Thoracic aorta (tissue), 2 donors: Measurements from ENCODE around the gene CORT. TPM values are rescaled to one million over a fixed set of nuclear protein-coding genes. Genes with fewer than 3 reads are reported as not detected.
A peak's percentile ranks its signal among the peaks of the same experiment; 100 is the strongest.
"Not testable (repeated sequence)": the region's sequence is repeated elsewhere in the genome, so short reads cannot be mapped to it uniquely, and the experiment has no call there.

Experiments used
- ATAC-seq: fragments of 150-250 bp; one replicate; pipeline ENCODE4 v1.8.0; 2017; ENCODE audit warnings: low read depth; ENCODE audit not compliant: insufficient number of reproducible peaks, low FRiP score
- DNase-seq: peaks from one replicate; pipeline ENCODE4 v3.0.0-alpha.2; 2020; ENCODE audit warnings: low spot score
- H3K27ac ChIP-seq, 2 donors: fragments of 200-600 bp; sonication (generic); 1 replicate in 1 of 2; 2 replicates in 1 of 2; pipeline ENCODE4 v1.5.1; 2016; ENCODE audit warnings: mild to moderate bottlenecking in 2 of 2, moderate library complexity in 2 of 2
- H3K27me3 ChIP-seq: fragments of 200-600 bp; sonication (generic); replicated peaks from 2 replicates; pipeline ENCODE4 v1.6.0; 2016; ENCODE audit warnings: mild to moderate bottlenecking; ENCODE audit not compliant: insufficient read depth
- H3K36me3 ChIP-seq: fragments of 200-600 bp; sonication (generic); one replicate; pipeline ENCODE4 v1.5.1; 2016
- H3K4me1 ChIP-seq, 2 donors: fragments of 200-600 bp; sonication (generic); 1 replicate in 1 of 2; 2 replicates in 1 of 2; pipeline versions ENCODE4 v1.5.1 to v1.6.0; 2016; ENCODE audit warnings: low read depth in 2 of 2, mild to moderate bottlenecking in 1 of 2; ENCODE audit not compliant: control insufficient read depth in 1 of 2
- H3K4me3 ChIP-seq: fragments of 200-600 bp; sonication (generic); 2 replicates; pipeline ENCODE4 v1.5.1; 2016; ENCODE audit warnings: mild to moderate bottlenecking
- H3K9me3 ChIP-seq: fragments of 200-600 bp; sonication (generic); 2 replicates; pipeline ENCODE4 v1.5.1; 2016
- total RNA-seq, 2 donors: library from RNA; depleted of rRNA; stranded (reverse); fragments of >200 nt; gene quantifications; one replicate each; pipeline versions ENCODE4 v1.1.0 to v1.2.3, GENCODE V29; 2016
- TF ChIP-seq, protein P1 (sequence below): fragments of 200-600 bp; sonication (generic); IDR thresholded peaks from one replicate; pipeline ENCODE4 v1.5.1; 2019; ENCODE audit warnings: antibody characterized with exemption

Gene CORT
- total RNA-seq, 2 donors from 2014 or later, result not detected

DNA sequence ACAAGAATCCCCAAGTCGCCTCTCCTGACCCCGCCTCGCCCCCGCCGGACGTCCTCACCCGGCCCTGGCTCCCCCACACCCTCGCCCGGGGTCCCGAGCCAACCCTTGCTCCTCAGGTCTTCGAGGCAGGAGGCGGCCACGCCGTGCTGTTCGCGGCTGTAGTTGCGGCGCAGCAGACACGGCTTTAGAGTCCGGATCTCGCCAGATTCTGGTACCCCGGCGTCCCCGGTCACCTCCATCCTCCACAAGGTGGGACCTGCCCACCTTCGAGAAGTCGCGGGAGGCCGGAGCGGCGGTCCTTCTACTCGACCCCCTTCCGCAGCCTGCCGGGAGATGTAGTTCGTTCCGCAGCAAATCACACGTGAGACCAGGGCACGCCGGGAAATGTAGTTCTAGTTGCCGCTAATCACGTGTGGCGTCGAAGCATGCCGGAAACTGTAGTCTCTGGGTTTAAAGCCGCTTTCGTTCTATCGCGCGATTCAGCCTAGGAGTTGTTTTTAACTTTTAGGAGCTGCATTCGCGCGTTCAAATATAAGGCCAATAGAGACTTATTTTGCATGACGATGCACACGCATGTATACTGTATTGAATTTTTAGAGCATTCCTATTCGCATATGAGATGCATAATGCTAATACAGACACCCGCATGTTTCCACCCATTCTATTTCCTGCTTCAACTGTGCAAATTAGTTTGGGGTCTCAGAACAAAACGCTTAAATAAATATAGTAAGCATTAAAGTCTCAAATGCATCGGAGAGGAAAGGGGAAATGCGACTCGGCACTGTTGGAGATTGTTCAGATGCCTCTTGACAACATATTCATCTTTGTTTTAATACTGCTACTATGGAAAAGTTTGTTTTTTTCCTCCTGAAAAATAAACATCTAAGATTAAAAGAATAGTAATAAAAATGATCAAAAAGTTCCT lies 22.7 kb downstream of the CORT start, which contains the start of gene DFFA:
Gene DFFA, minus strand, starts transcription at position 310 of the 925 bp plus-strand sequence. Its CDS starts 71 bp downstream, at position 239.
- DNase-seq, result peak; percentile 90
- H3K36me3 ChIP-seq, result peaks cover 15% of the 10 kb centered on the region
- peak; percentile 90 for ATAC-seq
- H3K27me3 ChIP-seq, result no peaks in the 10 kb centered on the region
- peaks cover 16 to 28% of the 10 kb centered on the region in 2 donors for H3K4me1 ChIP-seq
- peak within 1 kb of the TSS; percentile 49 to 62 for H3K27ac ChIP-seq
- TF ChIP-seq, protein P1, sequence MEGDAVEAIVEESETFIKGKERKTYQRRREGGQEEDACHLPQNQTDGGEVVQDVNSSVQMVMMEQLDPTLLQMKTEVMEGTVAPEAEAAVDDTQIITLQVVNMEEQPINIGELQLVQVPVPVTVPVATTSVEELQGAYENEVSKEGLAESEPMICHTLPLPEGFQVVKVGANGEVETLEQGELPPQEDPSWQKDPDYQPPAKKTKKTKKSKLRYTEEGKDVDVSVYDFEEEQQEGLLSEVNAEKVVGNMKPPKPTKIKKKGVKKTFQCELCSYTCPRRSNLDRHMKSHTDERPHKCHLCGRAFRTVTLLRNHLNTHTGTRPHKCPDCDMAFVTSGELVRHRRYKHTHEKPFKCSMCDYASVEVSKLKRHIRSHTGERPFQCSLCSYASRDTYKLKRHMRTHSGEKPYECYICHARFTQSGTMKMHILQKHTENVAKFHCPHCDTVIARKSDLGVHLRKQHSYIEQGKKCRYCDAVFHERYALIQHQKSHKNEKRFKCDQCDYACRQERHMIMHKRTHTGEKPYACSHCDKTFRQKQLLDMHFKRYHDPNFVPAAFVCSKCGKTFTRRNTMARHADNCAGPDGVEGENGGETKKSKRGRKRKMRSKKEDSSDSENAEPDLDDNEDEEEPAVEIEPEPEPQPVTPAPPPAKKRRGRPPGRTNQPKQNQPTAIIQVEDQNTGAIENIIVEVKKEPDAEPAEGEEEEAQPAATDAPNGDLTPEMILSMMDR, result no peak
- H3K4me3 ChIP-seq, result peak within 1 kb of the TSS; percentile 87
- no peaks in the 10 kb centered on the region for H3K9me3 ChIP-seq

DNA sequence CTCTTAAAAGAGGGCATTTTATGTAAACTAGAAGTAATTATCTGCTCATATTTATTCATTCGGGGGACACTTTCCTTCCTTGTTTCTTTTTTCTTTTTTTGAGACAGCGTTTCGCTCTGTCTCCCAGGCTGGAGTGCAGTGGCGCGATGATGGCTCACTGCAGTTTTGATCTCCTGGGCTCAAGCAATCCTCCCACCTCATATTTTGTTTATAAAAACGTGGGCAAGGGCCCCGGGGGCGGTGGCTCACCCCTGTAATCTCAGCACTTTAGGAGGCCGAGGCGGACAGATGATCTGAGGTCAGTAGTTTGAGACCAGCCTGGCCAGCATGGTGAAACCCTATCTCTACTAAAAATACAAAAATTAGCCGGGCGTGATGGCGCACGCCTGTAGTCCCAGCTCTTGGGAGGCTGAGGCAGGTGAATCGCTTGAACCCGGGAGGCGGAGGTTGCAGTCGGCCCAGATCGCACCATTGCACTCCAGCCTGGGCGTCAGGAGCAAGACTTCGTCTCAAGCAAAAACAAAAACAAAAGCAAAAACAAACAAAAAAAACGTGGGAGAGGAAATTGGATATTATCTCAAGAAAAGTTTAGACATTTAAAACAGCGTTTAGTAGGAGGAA lies 23.4 kb downstream of the CORT start:
- no peaks in the 10 kb centered on the region for H3K27me3 ChIP-seq
- H3K36me3 ChIP-seq, result peaks cover 9% of the 10 kb centered on the region
- H3K4me1 ChIP-seq, result peaks cover 16 to 28% of the 10 kb centered on the region in 2 donors
- TF ChIP-seq, protein P1, result no peak
- ATAC-seq, result no peak
- peak overlapping the region; percentile 87 for H3K4me3 ChIP-seq
- DNase-seq, result no peak
- no peaks in the 10 kb centered on the region for H3K9me3 ChIP-seq
- H3K27ac ChIP-seq, result no peak overlapping the region

DNA sequence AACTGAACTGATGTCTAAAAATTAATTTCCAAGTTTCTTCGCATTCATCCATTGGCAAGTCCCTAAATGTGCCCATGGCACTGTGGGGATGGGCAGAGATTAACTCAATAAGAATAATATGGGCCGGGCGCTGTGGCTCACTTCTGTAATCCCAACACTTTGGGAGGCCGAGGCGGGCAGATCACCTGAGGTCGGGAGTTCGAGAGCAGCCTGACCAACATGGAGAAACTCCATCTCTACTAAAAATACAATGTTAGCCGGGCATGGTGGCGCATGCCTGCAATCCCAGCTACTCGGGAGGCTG lies 24.4 kb downstream of the CORT start:
- Histone ChIP-seq H3K27ac (peak overlapping the region in 1 of 2 donors; percentile 30), H3K4me3 (peak overlapping the region; percentile 94), H3K4me1 (peaks cover 16 to 28% of the 10 kb centered on the region in 2 donors)
- H3K36me3 ChIP-seq, DNase-seq, ATAC-seq, H3K27me3 ChIP-seq, H3K9me3 ChIP-seq: not testable (repeated sequence)

DNA sequence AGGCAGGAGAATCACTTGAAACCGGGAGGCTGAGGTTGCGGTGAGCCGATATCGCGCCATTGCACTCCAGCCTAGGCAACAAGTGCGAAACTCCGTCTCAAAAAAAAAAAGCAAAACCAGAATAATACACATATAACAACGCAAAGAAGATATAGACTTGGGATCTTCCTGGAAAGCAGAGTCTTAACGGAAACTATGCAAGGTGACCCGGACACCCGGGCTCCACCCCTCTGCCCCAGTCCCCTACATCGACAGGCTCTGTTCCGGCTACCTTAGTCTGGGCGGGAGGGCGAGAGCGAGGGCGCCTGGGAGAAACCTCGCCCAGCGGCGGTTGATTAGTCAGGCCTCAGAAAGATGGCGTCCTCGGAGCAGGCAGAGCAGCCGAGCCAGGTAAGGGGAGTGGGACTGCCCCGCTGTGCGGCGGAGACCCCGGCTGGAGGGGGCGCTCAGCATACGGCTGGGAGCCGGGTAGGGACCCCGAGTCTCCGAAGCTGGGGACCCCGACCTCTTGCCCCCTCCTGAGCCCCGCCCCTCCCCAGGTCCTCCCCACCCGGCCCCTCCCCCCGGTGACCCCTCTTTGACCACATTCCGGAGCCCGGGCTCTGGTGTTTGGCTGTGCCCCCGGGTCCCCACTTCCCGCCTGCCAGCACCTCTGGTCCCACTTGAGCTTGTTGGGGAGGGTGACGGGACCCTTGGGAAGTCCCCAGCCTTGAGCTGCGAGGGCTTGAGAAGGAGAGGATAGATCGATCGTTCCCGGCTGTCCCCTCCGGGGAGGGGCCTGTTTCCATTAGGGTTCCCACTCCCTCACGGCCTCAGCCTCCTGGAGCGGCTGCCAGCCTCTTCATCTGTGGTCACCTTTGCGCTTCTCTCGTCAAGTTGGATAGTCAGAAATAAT lies 25.0 kb downstream of the CORT start, which contains the start of gene PEX14:
Gene PEX14, plus strand, starts transcription at position 338 of the 895 bp plus-strand sequence. Its CDS starts 17 bp downstream, at position 355.
- ATAC-seq (peak; percentile 52), DNase-seq (peak; percentile 41)
- H3K4me1 ChIP-seq, result peaks cover 16 to 28% of the 10 kb centered on the region in 2 donors
- TF ChIP-seq, protein P1, result no peak
- peak within 1 kb of the TSS; percentile 30 to 50 for H3K27ac ChIP-seq
- H3K27me3 ChIP-seq, result no peaks in the 10 kb centered on the region
- no peaks in the 10 kb centered on the region for H3K9me3 ChIP-seq
- H3K36me3 ChIP-seq, result no peaks in the 10 kb centered on the region
- H3K4me3 ChIP-seq, result peak within 1 kb of the TSS; percentile 94

DNA sequence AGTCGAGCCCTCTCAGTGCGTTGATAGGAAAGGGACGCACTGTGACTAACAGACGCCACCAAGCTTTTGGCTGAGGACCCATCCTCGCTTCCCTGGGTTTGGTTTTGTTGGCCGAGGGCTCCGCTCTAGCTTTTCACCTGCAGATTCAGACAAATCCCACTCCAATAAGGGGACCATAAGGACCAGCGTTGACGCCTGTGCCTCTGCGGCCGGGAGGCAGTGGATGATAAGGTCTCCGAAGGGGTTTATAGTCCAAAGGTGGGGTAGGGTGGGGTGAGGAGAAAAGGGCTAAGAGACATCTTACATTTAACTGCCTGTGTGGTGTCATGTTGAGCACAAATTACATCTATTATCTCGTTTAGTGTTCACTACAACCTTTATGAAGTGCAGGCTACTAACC lies 25.7 kb downstream of the CORT start:
- H3K36me3 ChIP-seq, result no peaks in the 10 kb centered on the region
- DNase-seq (no peak), ATAC-seq (no peak)
- TF ChIP-seq, protein P1, result no peak
- H3K27me3 ChIP-seq, result no peaks in the 10 kb centered on the region
- peak overlapping the region in 1 of 2 donors; percentile 30 for H3K27ac ChIP-seq
- no peaks in the 10 kb centered on the region for H3K9me3 ChIP-seq
- peaks cover 16 to 28% of the 10 kb centered on the region in 2 donors for H3K4me1 ChIP-seq
- peak overlapping the region; percentile 94 for H3K4me3 ChIP-seq
